K562 (cell line): Measurements from ENCODE around the gene RASD1. TPM values are rescaled to one million over a fixed set of nuclear protein-coding genes. Genes with fewer than 3 reads are reported as not detected.

Experiments
- ATAC-seq: fragments of 200-7000 bp; cut with Tn5 transposase; 3 replicates; pipeline ENCODE4 v1.9.1; 2020; ENCODE audit warnings: moderate library complexity
- BruUV-seq: library from RNA; stranded (reverse); fragments of 400-500 nt; replicated peaks from 2 replicates; lab custom pipeline; 2021; lab: Mats Ljungman, UMichigan
- CTCF ChIA-PET: fragments of 300-600 bp; formaldehyde crosslinking; extraction: SDS; loops from one replicate; lab custom pipeline; 2021; ENCODE audit warnings: low intra/inter-chr PET ratio; lab: Yijun Ruan, JAX
- POLR2A ChIA-PET: fragments of 300-600, 350-650 bp; sonication (Branson Sonifier 250); formaldehyde crosslinking; extraction: SDS; loops from one replicate; lab custom pipeline; 2021; ENCODE audit warnings: antibody characterized with exemption, inconsistent platforms; lab: Yijun Ruan, JAX
- DNase-seq, 4 experiments: peaks; one replicate each; pipeline versions ENCODE4 v3.0.0 to v3.0.0-alpha.2; 2011 to 2018; ENCODE audit warnings: low spot score in 3 of 4, mixed read lengths in 3 of 4; ENCODE audit errors: extremely low read depth in 1 of 4
- FAIRE-seq: peaks from 2 replicates; lab custom pipeline; 2011; peaks lifted over from hg19 to GRCh38; lab: Jason Lieb, UNC
- H2AFZ ChIP-seq: 2 replicates; pipeline ENCODE4 v1.6.0; 2011; ENCODE audit warnings: low read depth, low read length, control low read depth, inconsistent platforms
- H3K27ac ChIP-seq: fragments of 200-600 bp; 3 replicates; pipeline ENCODE4 v1.8.0; 2011; ENCODE audit warnings: low read depth, mild to moderate bottlenecking, control low read depth, inconsistent platforms, low read length, moderate library complexity, mixed read lengths; ENCODE audit errors: extremely low read depth
- H3K27me3 ChIP-seq, 2 experiments: fragments of 300-600 bp in 1 of 2; 2 replicates in 1 of 2; 3 replicates in 1 of 2; pipeline versions ENCODE4 v1.6.0 to v1.8.0; 2011; ENCODE audit warnings: inconsistent platforms in 2 of 2, low read length in 2 of 2, mild to moderate bottlenecking in 1 of 2, mixed read lengths in 1 of 2, moderate library complexity in 1 of 2; ENCODE audit not compliant: control insufficient read depth in 2 of 2, insufficient read depth in 2 of 2
- H3K36me3 ChIP-seq: fragments of 300-600 bp; 3 replicates; pipeline ENCODE4 v1.8.0; 2011; ENCODE audit warnings: mild to moderate bottlenecking, low read length, inconsistent platforms; ENCODE audit not compliant: control insufficient read depth, insufficient read depth
- H3K4me1 ChIP-seq, 2 experiments: fragments of 200-600 bp in 1 of 2; replicated peaks in 1 of 2; 2 replicates in 1 of 2; 3 replicates in 1 of 2; pipeline versions ENCODE4 v1.5.1 to v1.8.0; 2011; ENCODE audit warnings: inconsistent platforms in 2 of 2, low read length in 2 of 2, mild to moderate bottlenecking in 1 of 2, mixed read lengths in 1 of 2, moderate library complexity in 1 of 2; ENCODE audit not compliant: control insufficient read depth in 2 of 2, insufficient read depth in 2 of 2
- H3K4me2 ChIP-seq: 2 replicates; pipeline ENCODE4 v1.6.1; 2011; ENCODE audit warnings: low read length, control low read depth, inconsistent platforms, mixed read lengths; ENCODE audit not compliant: insufficient read depth
- H3K4me3 ChIP-seq: fragments of 200-600 bp; sonication (generic), shearing (Covaris generic); 2 replicates; pipeline ENCODE4 v1.5.1; 2016; ENCODE audit warnings: control low read depth, inconsistent platforms
- H3K79me2 ChIP-seq: fragments of 200-600 bp; 3 replicates; pipeline ENCODE4 v1.8.0; 2011; ENCODE audit warnings: low read length, inconsistent platforms; ENCODE audit not compliant: control insufficient read depth, insufficient read depth
- H3K9ac ChIP-seq, 2 experiments: 2 replicates each; pipeline versions ENCODE4 v1.6.0 to v1.6.1; 2011; ENCODE audit warnings: low read depth in 2 of 2, low read length in 2 of 2, control low read depth in 1 of 2, inconsistent platforms in 1 of 2, mild to moderate bottlenecking in 1 of 2, mixed read lengths in 1 of 2; ENCODE audit not compliant: insufficient read depth in 1 of 2
- H3K9me1 ChIP-seq: one replicate; pipeline ENCODE4 v1.6.0; 2011; ENCODE audit warnings: inconsistent platforms, mild to moderate bottlenecking, low read length, moderate library complexity; ENCODE audit not compliant: control insufficient read depth, insufficient read depth
- H3K9me3 ChIP-seq: replicated peaks from 2 replicates; pipeline ENCODE4 v1.5.1; 2011; ENCODE audit warnings: low read depth, low read length, inconsistent platforms; ENCODE audit not compliant: control insufficient read depth, insufficient read depth
- H4K20me1 ChIP-seq: replicated peaks from 2 replicates; pipeline ENCODE4 v1.6.1; 2011; ENCODE audit warnings: low read length, inconsistent platforms, mixed read lengths; ENCODE audit not compliant: control insufficient read depth, insufficient read depth
- CBX5 ChIP-seq: IDR thresholded peaks from 2 replicates; pipeline ENCODE4 v1.6.1; 2014; ENCODE audit warnings: low read depth, borderline replicate concordance
- CEBPB ChIP-seq: fragments of 450-650 bp; IDR thresholded peaks from 2 replicates; pipeline ENCODE4 v1.6.1; 2016; ENCODE audit warnings: missing genetic modification characterization, missing compliant biosample characterization
- ETV1 ChIP-seq: fragments of 450-650 bp; conservative IDR thresholded peaks from 2 replicates; pipeline ENCODE4 v1.6.1; 2016; ENCODE audit warnings: missing genetic modification characterization, control low read depth, low read depth, missing compliant biosample characterization
- TBL1XR1 ChIP-seq, 2 experiments: IDR thresholded peaks; 2 replicates each; pipeline ENCODE4 v1.6.1; 2012; ENCODE audit warnings: improper control_type of control experiment in 2 of 2, low read length in 2 of 2, mild to moderate bottlenecking in 1 of 2
- U2AF1 ChIP-seq: fragments of 200-400 bp; formaldehyde crosslinking; optimal IDR thresholded peaks from 2 replicates; pipeline ENCODE3; 2017; ENCODE audit warnings: mild to moderate bottlenecking, low read depth, low read length, moderate library complexity
- ZC3H4 ChIP-seq: sonication (generic); formaldehyde crosslinking; IDR thresholded peaks from 2 replicates; pipeline ENCODE4 v1.9.0; 2021; ENCODE audit warnings: missing genetic modification reagents, borderline replicate concordance
- WGBS: fragments of 100-300 bp; shearing (Covaris generic); methylation state at CpG from one replicate; pipeline ENCODE4 v1.1.6; 2016; ENCODE audit warnings: low coverage, mixed read lengths; ENCODE audit not compliant: insufficient coverage; ENCODE audit errors: missing lambda C conversion rate; 5-methylcytosine and 5-hydroxymethylcytosine counted together
- in situ Hi-C: fragments of 300-500 bp; cut with MboI; formaldehyde crosslinking; loops from 4 replicates; pipeline ENCODE4 v1.15.0; 2018; ENCODE audit warnings: inconsistent platforms, mixed read lengths
- intact Hi-C: fragments of 100-400 bp; cut with micrococcal nuclease; formaldehyde crosslinking; loops from 2 replicates; pipeline ENCODE4 v1.14.2; 2022
- polyA plus RNA-seq, 8 experiments: library from polyadenylated mRNA; depleted of rRNA in 4 of 8; stranded (reverse) in 5 of 8; unstranded in 3 of 8; fragments of >200 nt; fragmentation: Nextera tagmentation in 2 of 8; fragmentation: Illumina TruSeq in 1 of 8; extraction: Ambion mirVana in 2 of 8; extraction: Trizol in 1 of 8; gene quantifications; 2 replicates each; pipeline versions ENCODE4 v1.2.1 to v1.2.3, GENCODE V29; 2011 to 2014; ENCODE audit warnings: inconsistent platforms in 1 of 8, missing spikeins in 1 of 8
- total RNA-seq, 7 experiments: library from RNA; depleted of rRNA in 6 of 7; stranded (reverse); fragments of >200 nt in 6 of 7; fragmentation: Illumina TruSeq in 2 of 7; extraction: Trizol in 2 of 7; gene quantifications; 2 replicates each; pipeline versions ENCODE4 v1.2.1 to v1.2.3, GENCODE V29; 2011 to 2021; ENCODE audit warnings: low replicate concordance in 1 of 7
- TF ChIP-seq, protein P1 (sequence below): fragments of 450-650 bp; formaldehyde crosslinking; IDR thresholded peaks from 2 replicates; pipeline ENCODE4 v1.4.0; 2022; ENCODE audit warnings: missing genetic modification characterization
- TF ChIP-seq, protein P2 (sequence below): sonication (generic); formaldehyde crosslinking; IDR thresholded peaks from 2 replicates; pipeline ENCODE4 v1.8.0; 2022; ENCODE audit warnings: mild to moderate bottlenecking, missing genetic modification reagents
- TF ChIP-seq, protein P3 (sequence below): sonication (generic); IDR thresholded peaks from 2 replicates; pipeline ENCODE4 v1.6.1; 2016

RASD1 gene
- total and polyA plus RNA-seq, 9 of the 15 experiments (the other 6 are each of a cell fraction or from before 2014, with no cell fraction given): 0.11 TPM; not detected in 8

DNA sequence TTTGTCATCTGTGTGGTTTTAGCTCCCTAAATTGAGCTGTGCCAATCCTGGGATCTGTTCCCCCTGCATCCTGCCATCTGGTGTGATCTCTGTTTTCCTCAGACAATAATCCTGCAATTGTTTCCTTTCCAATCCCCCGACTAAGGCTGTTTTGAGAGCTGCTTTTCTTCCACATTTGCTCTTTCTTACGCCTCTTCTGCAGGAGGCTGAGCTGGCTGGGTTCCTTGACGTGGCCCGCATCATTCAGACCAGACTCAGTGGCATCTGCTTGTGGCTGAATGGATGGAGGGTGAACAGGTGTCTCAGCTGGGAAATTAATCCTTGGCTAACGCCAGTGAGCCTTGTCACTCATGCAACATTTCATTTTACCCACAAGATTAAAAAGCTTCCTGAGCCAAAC, 29.2 kb downstream of the RASD1 start:
- CTCF ChIA-PET: no interaction called here
- DNase-seq (no peak), ATAC-seq (no peak), FAIRE-seq (no peak)
- peaks cover 0 to 3% of the 10 kb centered on the region in 2 experiments; a peak in 2 of 5 replicates for H3K4me1 ChIP-seq
- no peak overlapping the region for H3K4me3 ChIP-seq
- intact Hi-C loops: no loop called here
- POLR2A ChIA-PET: no interaction called here
- no peaks in the 10 kb centered on the region for H3K9me3 ChIP-seq
- WGBS: 2% methylated on average over 5 of the region's 5 CpGs
- no peak overlapping the region for H3K4me2 ChIP-seq
- H3K79me2 ChIP-seq: no peaks in the 10 kb centered on the region
- TF ChIP-seq U2AF1 (no peak), TBL1XR1 (IDR thresholded peaks at IDR 0.05; ENCODE audit: low read length in 2 of 2) (no peak), ZC3H4 (CRISPR knock-in tag) (no peak), CEBPB (tag) (no peak), CBX5 (no peak), ETV1 (tag) (no peak)
- TF ChIP-seq, protein P1, sequence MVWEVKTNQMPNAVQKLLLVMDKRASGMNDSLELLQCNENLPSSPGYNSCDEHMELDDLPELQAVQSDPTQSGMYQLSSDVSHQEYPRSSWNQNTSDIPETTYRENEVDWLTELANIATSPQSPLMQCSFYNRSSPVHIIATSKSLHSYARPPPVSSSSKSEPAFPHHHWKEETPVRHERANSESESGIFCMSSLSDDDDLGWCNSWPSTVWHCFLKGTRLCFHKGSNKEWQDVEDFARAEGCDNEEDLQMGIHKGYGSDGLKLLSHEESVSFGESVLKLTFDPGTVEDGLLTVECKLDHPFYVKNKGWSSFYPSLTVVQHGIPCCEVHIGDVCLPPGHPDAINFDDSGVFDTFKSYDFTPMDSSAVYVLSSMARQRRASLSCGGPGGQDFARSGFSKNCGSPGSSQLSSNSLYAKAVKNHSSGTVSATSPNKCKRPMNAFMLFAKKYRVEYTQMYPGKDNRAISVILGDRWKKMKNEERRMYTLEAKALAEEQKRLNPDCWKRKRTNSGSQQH (CRISPR knock-in tag): no peak
- TF ChIP-seq, protein P2, sequence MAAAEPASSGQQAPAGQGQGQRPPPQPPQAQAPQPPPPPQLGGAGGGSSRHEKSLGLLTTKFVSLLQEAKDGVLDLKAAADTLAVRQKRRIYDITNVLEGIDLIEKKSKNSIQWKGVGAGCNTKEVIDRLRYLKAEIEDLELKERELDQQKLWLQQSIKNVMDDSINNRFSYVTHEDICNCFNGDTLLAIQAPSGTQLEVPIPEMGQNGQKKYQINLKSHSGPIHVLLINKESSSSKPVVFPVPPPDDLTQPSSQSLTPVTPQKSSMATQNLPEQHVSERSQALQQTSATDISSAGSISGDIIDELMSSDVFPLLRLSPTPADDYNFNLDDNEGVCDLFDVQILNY (CRISPR knock-in tag): no peak
- TF ChIP-seq, protein P3, sequence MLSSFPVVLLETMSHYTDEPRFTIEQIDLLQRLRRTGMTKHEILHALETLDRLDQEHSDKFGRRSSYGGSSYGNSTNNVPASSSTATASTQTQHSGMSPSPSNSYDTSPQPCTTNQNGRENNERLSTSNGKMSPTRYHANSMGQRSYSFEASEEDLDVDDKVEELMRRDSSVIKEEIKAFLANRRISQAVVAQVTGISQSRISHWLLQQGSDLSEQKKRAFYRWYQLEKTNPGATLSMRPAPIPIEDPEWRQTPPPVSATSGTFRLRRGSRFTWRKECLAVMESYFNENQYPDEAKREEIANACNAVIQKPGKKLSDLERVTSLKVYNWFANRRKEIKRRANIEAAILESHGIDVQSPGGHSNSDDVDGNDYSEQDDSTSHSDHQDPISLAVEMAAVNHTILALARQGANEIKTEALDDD: no peak
- peaks cover 18 to 56% of the 10 kb centered on the region in 2 experiments; a peak in 4 of 5 replicates for H3K27me3 ChIP-seq
- no peak overlapping the region for H2AFZ ChIP-seq
- in situ Hi-C loops: no loop called here
- no peak overlapping the region for H3K9ac ChIP-seq
- no TSS peak for BruUV-seq
- H3K27ac ChIP-seq: no peak overlapping the region
- H3K9me1 ChIP-seq: no peaks in the 10 kb centered on the region
- no peaks in the 10 kb centered on the region for H4K20me1 ChIP-seq
- H3K36me3 ChIP-seq: no peaks in the 10 kb centered on the region
